ENCODE measurements around the gene ZNF546. TPM values are rescaled to one million over a fixed set of nuclear protein-coding genes. Genes with fewer than 3 reads are reported as not detected.

ZNF546 gene
- total RNA-seq, 1 donor from 2014 or later, result 4.7 TPM

- no peak for ATAC-seq
- DNase-seq (ENCODE audit: low spot score), result no peak
Measured at GRCh38 chr19:40054632-40055031, 57.8 kb downstream of the ZNF546 start.

DNA sequence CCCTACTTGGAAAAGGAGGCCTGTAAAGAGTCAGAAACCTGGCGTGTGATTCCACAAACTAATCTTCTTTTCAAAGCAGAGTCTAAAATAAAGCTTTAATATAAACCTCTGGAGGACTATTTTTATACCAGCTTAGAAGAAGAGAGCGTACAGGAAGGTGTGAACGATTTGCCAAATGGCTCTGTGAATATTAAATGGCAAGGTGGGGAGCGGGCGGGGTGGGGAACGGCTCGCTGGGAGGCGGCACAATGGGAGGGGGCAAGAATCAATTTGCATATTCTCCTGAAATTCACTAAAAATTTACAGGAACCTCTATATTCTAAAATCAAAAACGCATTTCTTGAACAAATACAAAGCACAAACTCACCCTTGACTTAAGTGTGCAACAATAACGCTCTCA lies 58.2 kb downstream of the ZNF546 start:
- ATAC-seq, result no peak

GRCh38 chr19:40055832-40056504 lies 59.1 kb downstream of the ZNF546 start, which contains the start of gene ZNF780B:
Gene ZNF780B, minus strand, starts transcription at chr19:40056231. Its CDS starts 5,899 bp downstream, at chr19:40050332.
- ATAC-seq (peak; percentile 99), DNase-seq (ENCODE audit: low spot score) (peak; percentile 82)

More for the DNA sequence above, 58.2 kb downstream of the ZNF546 start:
- no peak for DNase-seq (ENCODE audit: low spot score)

DNA sequence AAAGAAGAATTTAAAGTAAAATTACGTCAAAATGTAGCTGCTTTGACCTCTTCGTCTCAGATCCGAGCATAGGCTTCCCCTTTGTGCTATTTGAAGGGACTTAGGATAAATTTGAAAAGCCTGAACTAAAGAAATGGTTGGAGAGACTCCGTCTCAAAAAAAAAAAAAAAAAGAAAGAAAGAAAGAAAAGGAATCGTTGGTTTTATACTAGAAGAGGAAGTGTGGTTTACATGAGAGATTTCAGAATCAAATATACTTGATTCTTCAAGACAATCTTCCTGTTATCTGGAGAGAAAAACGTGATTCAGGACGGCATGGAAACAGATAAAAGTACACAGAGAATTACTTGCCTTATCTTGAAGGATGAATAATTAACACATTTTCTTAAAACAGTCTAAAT lies 59.6 kb downstream of the ZNF546 start:
- no peak for ATAC-seq
- DNase-seq (ENCODE audit: low spot score), result no peak

DNA sequence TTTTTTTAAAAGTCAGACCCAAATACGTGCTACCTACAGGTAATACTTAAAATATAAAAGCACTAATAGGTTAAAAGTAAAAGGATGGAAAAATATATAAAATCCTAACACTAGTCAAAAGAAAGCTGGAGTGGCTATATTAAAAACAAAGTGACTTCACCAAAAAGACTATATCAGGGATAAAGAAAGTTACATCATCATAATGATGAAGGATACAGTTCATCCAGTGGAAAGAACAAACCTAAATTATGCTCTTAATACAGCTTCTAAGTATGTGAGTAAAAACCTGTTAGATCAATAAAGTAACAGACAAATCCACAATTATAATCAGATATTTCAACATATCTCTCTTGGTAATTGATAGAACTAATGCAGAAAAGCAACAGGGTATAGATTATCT lies 60.3 kb downstream of the ZNF546 start:
- ATAC-seq, result no peak

DNA sequence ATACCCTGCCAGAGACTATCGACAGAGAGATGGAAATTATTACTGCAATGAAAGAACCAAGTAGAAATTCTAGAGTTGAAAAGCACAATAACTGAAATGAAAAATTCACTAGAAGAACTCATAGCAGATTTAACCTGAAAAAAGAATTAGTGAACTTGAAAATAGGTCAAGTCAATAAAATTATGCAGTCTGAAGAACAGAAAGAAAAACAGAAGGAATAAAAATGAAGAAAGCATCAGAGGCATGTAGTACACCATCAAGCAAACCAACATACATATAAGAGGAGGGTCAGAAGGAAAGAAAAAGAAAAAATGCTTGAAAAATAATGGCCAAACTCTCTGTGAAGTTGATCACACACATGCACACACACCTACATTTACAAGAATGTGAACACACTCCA lies 62.8 kb downstream of the ZNF546 start:
- ATAC-seq, result no peak
- DNase-seq (ENCODE audit: low spot score), result no peak

More for the DNA sequence above, 60.3 kb downstream of the ZNF546 start:
- no peak for DNase-seq (ENCODE audit: low spot score)

GRCh38 chr19:40070058-40070457 lies 73.2 kb downstream of the ZNF546 start:
- ATAC-seq, result no peak
- no peak for DNase-seq (ENCODE audit: low spot score)

Other genes starting within 250 kb of the ZNF546 start
- gene LEUTX, start 218.2 kb upstream of the ZNF546 start, total RNA-seq, result not detected
- gene DYRK1B, start 162.9 kb upstream of the ZNF546 start, total RNA-seq, result 5.5 TPM
- gene FBL, start 150.7 kb upstream of the ZNF546 start, total RNA-seq, result 43.0 TPM
- 7.3 TPM for gene FCGBP, start 62.4 kb upstream of the ZNF546 start, total RNA-seq
- gene PSMC4, start 25.9 kb upstream of the ZNF546 start, total RNA-seq, result 47.9 TPM
- 7.0 TPM for gene ZNF780B, start 59.2 kb downstream of the ZNF546 start, total RNA-seq
- gene ZNF780A, start 93.9 kb downstream of the ZNF546 start, total RNA-seq, result 15.9 TPM
- 7.7 TPM for gene MAP3K10, start 194.4 kb downstream of the ZNF546 start, total RNA-seq
- gene TTC9B, start 221.3 kb downstream of the ZNF546 start, total RNA-seq, result not detected
- gene CCNP, start 229.6 kb downstream of the ZNF546 start, total RNA-seq, result 3.8 TPM

All from left lobe of liver (tissue), 2 donors.